Neural cell (in vitro differentiated cells): ENCODE measurements around the gene FGD6. TPM values are rescaled to one million over a fixed set of nuclear protein-coding genes. Genes with fewer than 3 reads are reported as not detected.
A peak's percentile ranks its signal among the peaks of the same experiment; 100 is the strongest.

Source experiments
- H2AFZ ChIP-seq: fragments of 200-600, 300-800 bp; sonication (generic), shearing (Covaris generic); 2 replicates; pipeline ENCODE4 v1.6.0; 2014; ENCODE audit warnings: low read depth, mild to moderate bottlenecking, antibody characterized with exemption, low read length, moderate library complexity
- H3F3A ChIP-seq: fragments of 200-600 bp; shearing (Covaris generic); 2 replicates; pipeline ENCODE4 v1.6.1; 2016; ENCODE audit warnings: mild to moderate bottlenecking, moderate library complexity, mixed read lengths, antibody characterized with exemption, low read length; ENCODE audit not compliant: insufficient read depth, poor library complexity, severe bottlenecking
- H3K27ac ChIP-seq: fragments of 200-600, 300-800 bp; sonication (generic), shearing (Covaris generic); 2 replicates; pipeline ENCODE4 v1.5.1; 2014; ENCODE audit warnings: mild to moderate bottlenecking, low read length, moderate library complexity
- H3K27me3 ChIP-seq: fragments of 300-800, 200-600 bp; sonication (generic), shearing (Covaris generic); 2 replicates; pipeline ENCODE4 v1.6.0; 2014; ENCODE audit warnings: mild to moderate bottlenecking, low read depth, low read length, moderate library complexity; ENCODE audit not compliant: insufficient read depth
- H3K36me3 ChIP-seq: fragments of 300-800, 200-600 bp; sonication (generic), shearing (Covaris generic); 2 replicates; pipeline ENCODE4 v1.5.1; 2014; ENCODE audit warnings: mild to moderate bottlenecking, antibody characterized with exemption, low read length, moderate library complexity; ENCODE audit not compliant: insufficient read depth
- H3K4me2 ChIP-seq: fragments of 300-800, 200-600 bp; sonication (generic), shearing (Covaris generic); 2 replicates; pipeline ENCODE4 v1.6.0; 2014; ENCODE audit warnings: mild to moderate bottlenecking, low read length
- H3K4me3 ChIP-seq: fragments of 300-800, 200-600 bp; sonication (generic), shearing (Covaris generic); 2 replicates; pipeline ENCODE4 v1.5.1; 2014; ENCODE audit warnings: mild to moderate bottlenecking, low read length, moderate library complexity
- H3K79me2 ChIP-seq: fragments of 200-600 bp; shearing (Covaris generic); replicated peaks from 2 replicates; pipeline ENCODE4 v1.6.0; 2014; ENCODE audit warnings: mild to moderate bottlenecking, low read length, moderate library complexity; ENCODE audit not compliant: insufficient read depth
- H3K9ac ChIP-seq: fragments of 300-800, 200-600 bp; sonication (generic), shearing (Covaris generic); 2 replicates; pipeline ENCODE4 v1.6.1; 2016; ENCODE audit warnings: mild to moderate bottlenecking, low read length, mixed read lengths
- H3K9me2 ChIP-seq: fragments of 200-600 bp; shearing (Covaris generic); 2 replicates; pipeline ENCODE4 v1.6.1; 2016; ENCODE audit warnings: mild to moderate bottlenecking, low read length, mixed read lengths; ENCODE audit not compliant: insufficient read depth
- H3K9me3 ChIP-seq: fragments of 200-600, 300-800 bp; sonication (generic), shearing (Covaris generic); 2 replicates; pipeline ENCODE4 v1.6.1; 2016; ENCODE audit warnings: mild to moderate bottlenecking, mixed run types, low read length, moderate library complexity, mixed read lengths
- H4K20me1 ChIP-seq: fragments of 200-600 bp; shearing (Covaris generic); 2 replicates; pipeline ENCODE4 v1.6.1; 2016; ENCODE audit warnings: mild to moderate bottlenecking, mixed run types; ENCODE audit not compliant: insufficient read depth
- EP300 ChIP-seq: fragments of 450-650 bp; conservative IDR thresholded peaks from 2 replicates; pipeline ENCODE4 v1.6.1; 2014; ENCODE audit warnings: antibody characterized with exemption, mild to moderate bottlenecking, moderate library complexity; ENCODE audit not compliant: poor library complexity, severe bottlenecking
- EZH2 ChIP-seq: fragments of 200-600, 300-800 bp; shearing (Covaris generic), sonication (generic); IDR thresholded peaks from 2 replicates; pipeline ENCODE4 v1.6.1; 2014; ENCODE audit warnings: antibody characterized with exemption, low read length, borderline replicate concordance, mild to moderate bottlenecking; ENCODE audit not compliant: insufficient read depth, poor library complexity, severe bottlenecking
- MXI1 ChIP-seq: fragments of 450-650 bp; conservative IDR thresholded peaks from 2 replicates; pipeline ENCODE4 v1.6.1; 2014; ENCODE audit warnings: antibody characterized with exemption, mild to moderate bottlenecking; ENCODE audit not compliant: poor library complexity, severe bottlenecking
- POLR2AphosphoS5 ChIP-seq: IDR thresholded peaks from 2 replicates; pipeline ENCODE4 v1.6.1; 2012
- RAD21 ChIP-seq: fragments of 450-650 bp; conservative IDR thresholded peaks from 2 replicates; pipeline ENCODE4 v1.6.1; 2014; ENCODE audit warnings: antibody characterized with exemption, mild to moderate bottlenecking, moderate library complexity
- SMC3 ChIP-seq: fragments of 450-650 bp; conservative IDR thresholded peaks from 2 replicates; pipeline ENCODE4 v1.6.1; 2014; ENCODE audit warnings: antibody characterized with exemption, mild to moderate bottlenecking, moderate library complexity; ENCODE audit not compliant: poor library complexity
- TAF1 ChIP-seq: IDR thresholded peaks from 2 replicates; pipeline ENCODE4 v1.6.1; 2012; ENCODE audit warnings: low read depth
- polyA plus RNA-seq: library from polyadenylated mRNA; depleted of rRNA; stranded (reverse); fragments of >200 nt; gene quantifications from 2 replicates; pipeline ENCODE4 v1.2.3, GENCODE V29; 2014
- TF ChIP-seq, protein P1 (sequence below): fragments of 450-650 bp; IDR thresholded peaks from 2 replicates; pipeline ENCODE4 v1.5.1; 2014; ENCODE audit warnings: antibody characterized with exemption, mild to moderate bottlenecking, moderate library complexity; ENCODE audit not compliant: poor library complexity, severe bottlenecking
- TF ChIP-seq, protein P2 (sequence below): IDR thresholded peaks from 2 replicates; pipeline ENCODE4 v1.6.1; 2012; ENCODE audit warnings: borderline replicate concordance

Gene FGD6
- polyA plus RNA-seq, 1 donor from 2014 or later = 4.6 TPM

- peak within 1 kb of the TSS; percentile 71 for H3K27ac ChIP-seq
- H2AFZ ChIP-seq = peak within 1 kb of the TSS; percentile 76
Measured at GRCh38 chr12:95072900-95073697, 144.2 kb downstream of the FGD6 start, which contains the start of gene NR2C1. NR2C1 (minus strand) TSS chr12:95073618; CDS start chr12:95067384, 6,234 bp downstream.

DNA sequence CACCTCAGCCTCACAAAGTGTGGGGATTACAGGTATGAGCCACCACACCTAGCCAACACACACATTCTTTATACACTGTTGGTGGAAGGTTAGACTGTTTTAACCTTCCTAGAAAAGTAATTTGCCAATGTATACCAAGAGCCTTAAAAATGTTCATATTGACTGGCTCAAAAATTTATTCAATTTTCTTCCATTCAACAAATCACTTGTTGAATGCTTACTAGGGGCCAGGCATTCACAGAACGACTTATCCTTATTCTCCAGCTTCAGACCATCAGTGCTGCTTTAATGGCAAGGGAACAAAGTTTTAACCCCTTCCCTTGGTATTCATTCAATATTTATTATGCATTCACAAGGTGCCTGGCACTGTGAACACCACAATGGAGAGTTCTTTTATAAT lies 146.9 kb downstream of the FGD6 start:
- Histone ChIP-seq H2AFZ (no peak overlapping the region), H3K9me3 (no peaks in the 10 kb centered on the region), H3F3A (no peaks in the 10 kb centered on the region), H3K27me3 (no peaks in the 10 kb centered on the region), H3K27ac (no peak overlapping the region), H3K9ac (no peak overlapping the region), H3K36me3 (peaks cover 8% of the 10 kb centered on the region), H3K4me2 (no peak overlapping the region), H3K4me3 (no peak overlapping the region), H3K79me2 (peaks cover 37% of the 10 kb centered on the region), H4K20me1 (no peaks in the 10 kb centered on the region), H3K9me2 (no peaks in the 10 kb centered on the region)
- TF ChIP-seq, protein P1, sequence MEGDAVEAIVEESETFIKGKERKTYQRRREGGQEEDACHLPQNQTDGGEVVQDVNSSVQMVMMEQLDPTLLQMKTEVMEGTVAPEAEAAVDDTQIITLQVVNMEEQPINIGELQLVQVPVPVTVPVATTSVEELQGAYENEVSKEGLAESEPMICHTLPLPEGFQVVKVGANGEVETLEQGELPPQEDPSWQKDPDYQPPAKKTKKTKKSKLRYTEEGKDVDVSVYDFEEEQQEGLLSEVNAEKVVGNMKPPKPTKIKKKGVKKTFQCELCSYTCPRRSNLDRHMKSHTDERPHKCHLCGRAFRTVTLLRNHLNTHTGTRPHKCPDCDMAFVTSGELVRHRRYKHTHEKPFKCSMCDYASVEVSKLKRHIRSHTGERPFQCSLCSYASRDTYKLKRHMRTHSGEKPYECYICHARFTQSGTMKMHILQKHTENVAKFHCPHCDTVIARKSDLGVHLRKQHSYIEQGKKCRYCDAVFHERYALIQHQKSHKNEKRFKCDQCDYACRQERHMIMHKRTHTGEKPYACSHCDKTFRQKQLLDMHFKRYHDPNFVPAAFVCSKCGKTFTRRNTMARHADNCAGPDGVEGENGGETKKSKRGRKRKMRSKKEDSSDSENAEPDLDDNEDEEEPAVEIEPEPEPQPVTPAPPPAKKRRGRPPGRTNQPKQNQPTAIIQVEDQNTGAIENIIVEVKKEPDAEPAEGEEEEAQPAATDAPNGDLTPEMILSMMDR = no peak
- TF ChIP-seq POLR2AphosphoS5 (no peak), TAF1 (no peak), MXI1 (no peak), RAD21 (no peak), SMC3 (no peak), EP300 (no peak), EZH2 (no peak)
- TF ChIP-seq, protein P2, sequence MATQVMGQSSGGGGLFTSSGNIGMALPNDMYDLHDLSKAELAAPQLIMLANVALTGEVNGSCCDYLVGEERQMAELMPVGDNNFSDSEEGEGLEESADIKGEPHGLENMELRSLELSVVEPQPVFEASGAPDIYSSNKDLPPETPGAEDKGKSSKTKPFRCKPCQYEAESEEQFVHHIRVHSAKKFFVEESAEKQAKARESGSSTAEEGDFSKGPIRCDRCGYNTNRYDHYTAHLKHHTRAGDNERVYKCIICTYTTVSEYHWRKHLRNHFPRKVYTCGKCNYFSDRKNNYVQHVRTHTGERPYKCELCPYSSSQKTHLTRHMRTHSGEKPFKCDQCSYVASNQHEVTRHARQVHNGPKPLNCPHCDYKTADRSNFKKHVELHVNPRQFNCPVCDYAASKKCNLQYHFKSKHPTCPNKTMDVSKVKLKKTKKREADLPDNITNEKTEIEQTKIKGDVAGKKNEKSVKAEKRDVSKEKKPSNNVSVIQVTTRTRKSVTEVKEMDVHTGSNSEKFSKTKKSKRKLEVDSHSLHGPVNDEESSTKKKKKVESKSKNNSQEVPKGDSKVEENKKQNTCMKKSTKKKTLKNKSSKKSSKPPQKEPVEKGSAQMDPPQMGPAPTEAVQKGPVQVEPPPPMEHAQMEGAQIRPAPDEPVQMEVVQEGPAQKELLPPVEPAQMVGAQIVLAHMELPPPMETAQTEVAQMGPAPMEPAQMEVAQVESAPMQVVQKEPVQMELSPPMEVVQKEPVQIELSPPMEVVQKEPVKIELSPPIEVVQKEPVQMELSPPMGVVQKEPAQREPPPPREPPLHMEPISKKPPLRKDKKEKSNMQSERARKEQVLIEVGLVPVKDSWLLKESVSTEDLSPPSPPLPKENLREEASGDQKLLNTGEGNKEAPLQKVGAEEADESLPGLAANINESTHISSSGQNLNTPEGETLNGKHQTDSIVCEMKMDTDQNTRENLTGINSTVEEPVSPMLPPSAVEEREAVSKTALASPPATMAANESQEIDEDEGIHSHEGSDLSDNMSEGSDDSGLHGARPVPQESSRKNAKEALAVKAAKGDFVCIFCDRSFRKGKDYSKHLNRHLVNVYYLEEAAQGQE = no peak

More at GRCh38 chr12:95072900-95073697, 144.2 kb downstream of the FGD6 start, which contains the start of gene NR2C1:
- Histone ChIP-seq H3K27me3 (no peaks in the 10 kb centered on the region), H3K4me3 (peak within 1 kb of the TSS; percentile 85), H3K9me3 (no peaks in the 10 kb centered on the region), H3K79me2 (peaks cover 36% of the 10 kb centered on the region), H3K9ac (peak within 1 kb of the TSS; percentile 78), H3K9me2 (no peaks in the 10 kb centered on the region), H4K20me1 (no peaks in the 10 kb centered on the region), H3K4me2 (peak within 1 kb of the TSS; percentile 81), H3F3A (no peaks in the 10 kb centered on the region), H3K36me3 (no peaks in the 10 kb centered on the region)
- peak; percentile 63 for TF ChIP-seq RAD21
- TF ChIP-seq, protein P1 = no peak
- TF ChIP-seq EP300 = no peak
- peak; percentile 53 for TF ChIP-seq POLR2AphosphoS5
- no peak for TF ChIP-seq SMC3
